OCI-LY3 (cell line): ENCODE results near the gene ACIN1.
A peak's percentile ranks its signal among the peaks of the same experiment; 100 is the strongest.

Source experiments
- H2AFZ ChIP-seq: fragments of 200-600, 300-600 bp; shearing (Covaris generic); 2 replicates; pipeline ENCODE4 v1.6.0; 2014; ENCODE audit warnings: antibody characterized with exemption, low read depth, low read length
- H3K27ac ChIP-seq: fragments of 200-600, 300-600 bp; sonication (generic); 2 replicates; pipeline ENCODE4 v1.5.1; 2014; ENCODE audit warnings: mild to moderate bottlenecking, low read length, moderate library complexity, mixed read lengths
- H3K27me3 ChIP-seq: fragments of 200-600, 300-600 bp; sonication (generic); 2 replicates; pipeline ENCODE4 v1.6.1; 2014; ENCODE audit warnings: low read depth, low read length, mixed read lengths
- H3K36me3 ChIP-seq: fragments of 200-600, 300-600 bp; sonication (generic); replicated peaks from 2 replicates; pipeline ENCODE3; 2014; ENCODE audit warnings: low read depth, low read length, mixed read lengths
- H3K4me1 ChIP-seq: fragments of 300-600, 200-600 bp; sonication (generic); 2 replicates; pipeline ENCODE4 v1.6.1; 2014; ENCODE audit warnings: low read length, mixed read lengths
- H3K4me2 ChIP-seq: fragments of 200-600, 300-600 bp; sonication (generic); 2 replicates; pipeline ENCODE4 v1.6.1; 2014; ENCODE audit warnings: low read length, mixed read lengths
- H3K4me3 ChIP-seq: fragments of 300-600, 200-600 bp; sonication (generic); 2 replicates; pipeline ENCODE4 v1.5.1; 2014; ENCODE audit warnings: antibody characterized with exemption, mild to moderate bottlenecking, low read length, moderate library complexity
- H3K79me2 ChIP-seq: fragments of 300-600, 200-600 bp; shearing (Covaris generic); 2 replicates; pipeline ENCODE4 v1.6.1; 2014; ENCODE audit warnings: mild to moderate bottlenecking, low read length, mixed read lengths
- H3K9ac ChIP-seq: fragments of 300-600, 200-600 bp; shearing (Covaris generic); 2 replicates; pipeline ENCODE4 v1.6.0; 2014; ENCODE audit warnings: mild to moderate bottlenecking, low read length, moderate library complexity
- H3K9me3 ChIP-seq: fragments of 200-600, 300-600 bp; shearing (Covaris generic); 2 replicates; pipeline ENCODE4 v1.6.1; 2014; ENCODE audit warnings: low read length, mixed read lengths; ENCODE audit not compliant: insufficient read depth
- H4K20me1 ChIP-seq: fragments of 200-600, 300-600 bp; sonication (generic); 2 replicates; pipeline ENCODE4 v1.6.1; 2016; ENCODE audit warnings: low read length, mixed read lengths; ENCODE audit not compliant: insufficient read depth
- CTCF ChIP-seq: fragments of 200-600, 300-600 bp; sonication (generic); IDR thresholded peaks from 2 replicates; pipeline ENCODE4 v1.5.1; 2014; ENCODE audit warnings: antibody characterized with exemption, low read length, low read depth
- EZH2phosphoT487 ChIP-seq: fragments of 200-600 bp; shearing (Covaris generic); IDR thresholded peaks from 2 replicates; pipeline ENCODE4 v1.6.1; 2018; ENCODE audit warnings: antibody characterized with exemption, mixed run types, low read depth

ACIN1 gene

GRCh38 chr14:23085458-23085857 lies 9.5 kb downstream of the ACIN1 start:
- H2AFZ ChIP-seq = no peak overlapping the region
- H3K79me2 ChIP-seq = peaks cover 6% of the 10 kb centered on the region; the same call in 1 of the 2 replicates
- H3K36me3 ChIP-seq = peaks cover 78% of the 10 kb centered on the region
- TF ChIP-seq CTCF = no peak
- no peak for TF ChIP-seq EZH2phosphoT487
- H3K9me3 ChIP-seq = no peaks in the 10 kb centered on the region
- peaks cover 10% of the 10 kb centered on the region for H3K4me1 ChIP-seq
- peaks cover 6% of the 10 kb centered on the region; the same call in 1 of the 2 replicates for H4K20me1 ChIP-seq
- H3K27me3 ChIP-seq = no peaks in the 10 kb centered on the region
- no peak overlapping the region for H3K4me3 ChIP-seq
- H3K27ac ChIP-seq = peak overlapping the region; percentile 26
- no peak overlapping the region for H3K9ac ChIP-seq
- H3K4me2 ChIP-seq = no peak overlapping the region

- H4K20me1 ChIP-seq = no peaks in the 10 kb centered on the region
- H3K4me1 ChIP-seq = peaks cover 8% of the 10 kb centered on the region
- H3K4me2 ChIP-seq = no peak overlapping the region
- no peak overlapping the region for H3K4me3 ChIP-seq
- H2AFZ ChIP-seq = no peak overlapping the region
- no peak for TF ChIP-seq EZH2phosphoT487
- no peak for TF ChIP-seq CTCF
- H3K9me3 ChIP-seq = no peaks in the 10 kb centered on the region
- no peaks in the 10 kb centered on the region for H3K27me3 ChIP-seq
- H3K79me2 ChIP-seq = no peaks in the 10 kb centered on the region; the same call in 1 of the 2 replicates
- H3K27ac ChIP-seq = no peak overlapping the region
- H3K9ac ChIP-seq = no peak overlapping the region
- H3K36me3 ChIP-seq = peaks cover 77% of the 10 kb centered on the region
Measured at GRCh38 chr14:23080474-23080873, 14.5 kb downstream of the ACIN1 start.

GRCh38 chr14:23079716-23080115 lies 15.2 kb downstream of the ACIN1 start:
- no peaks in the 10 kb centered on the region for H3K9me3 ChIP-seq
- H3K27ac ChIP-seq = no peak overlapping the region
- H3K36me3 ChIP-seq = peaks cover 75% of the 10 kb centered on the region
- no peaks in the 10 kb centered on the region for H3K27me3 ChIP-seq
- H4K20me1 ChIP-seq = no peaks in the 10 kb centered on the region
- no peaks in the 10 kb centered on the region for H3K79me2 ChIP-seq
- H3K4me3 ChIP-seq = no peak overlapping the region
- no peak overlapping the region for H2AFZ ChIP-seq
- no peak overlapping the region for H3K4me2 ChIP-seq
- no peak for TF ChIP-seq EZH2phosphoT487
- TF ChIP-seq CTCF = no peak
- H3K4me1 ChIP-seq = peaks cover 12% of the 10 kb centered on the region
- H3K9ac ChIP-seq = no peak overlapping the region

GRCh38 chr14:23078692-23079116 lies 16.2 kb downstream of the ACIN1 start:
- no peak overlapping the region for H3K27ac ChIP-seq
- no peak overlapping the region for H3K4me3 ChIP-seq
- no peaks in the 10 kb centered on the region for H4K20me1 ChIP-seq
- no peaks in the 10 kb centered on the region for H3K27me3 ChIP-seq
- no peak overlapping the region for H3K9ac ChIP-seq
- H3K79me2 ChIP-seq = no peaks in the 10 kb centered on the region
- H3K9me3 ChIP-seq = no peaks in the 10 kb centered on the region
- peaks cover 12% of the 10 kb centered on the region for H3K4me1 ChIP-seq
- no peak for TF ChIP-seq EZH2phosphoT487
- no peak for TF ChIP-seq CTCF
- H2AFZ ChIP-seq = no peak overlapping the region
- H3K4me2 ChIP-seq = no peak overlapping the region
- peaks cover 74% of the 10 kb centered on the region for H3K36me3 ChIP-seq
